GM12801 (cell line): ENCODE data around the gene USPL1.

ENCODE experiments used
- CTCF ChIP-seq: IDR thresholded peaks from one replicate; pipeline ENCODE4 v1.5.1; 2011; ENCODE audit warnings: control low read depth; ENCODE audit not compliant: insufficient read length; ENCODE audit errors: extremely low read depth

The USPL1 gene

GRCh38 chr13:30581582-30581981, 36.1 kb upstream of the USPL1 start:
- TF ChIP-seq CTCF = no peak

- no peak for TF ChIP-seq CTCF
Measured at GRCh38 chr13:30584051-30584731, 33.5 kb upstream of the USPL1 start.

- no peak for TF ChIP-seq CTCF
Measured at GRCh38 chr13:30585748-30586262, 31.9 kb upstream of the USPL1 start.

GRCh38 chr13:30587231-30587630, 30.5 kb upstream of the USPL1 start:
- no peak for TF ChIP-seq CTCF

- TF ChIP-seq CTCF = no peak
Measured at GRCh38 chr13:30587739-30588138, 30.0 kb upstream of the USPL1 start.

- no peak for TF ChIP-seq CTCF
Measured at GRCh38 chr13:30593001-30593400, 24.7 kb upstream of the USPL1 start.

- TF ChIP-seq CTCF = no peak
Measured at GRCh38 chr13:30600496-30600895, 17.2 kb upstream of the USPL1 start.

- TF ChIP-seq CTCF = no peak
Measured at GRCh38 chr13:30601836-30602235, 15.9 kb upstream of the USPL1 start.
